Loucy (cell line): ENCODE measurements around the gene UBE2J2.

Experiments used
- H2AFZ ChIP-seq: fragments of 200-600 bp; sonication (generic); 2 replicates; pipeline ENCODE4 v1.6.0; 2016; ENCODE audit warnings: antibody characterized with exemption, mild to moderate bottlenecking, low read length, moderate library complexity
- H3F3A ChIP-seq: fragments of 200-600 bp; 2 replicates; pipeline ENCODE4 v1.6.0; 2016; ENCODE audit warnings: antibody characterized with exemption, low read depth, mild to moderate bottlenecking
- H3K27me3 ChIP-seq: fragments of 200-600 bp; sonication (generic); 2 replicates; pipeline ENCODE4 v1.6.1; 2014; ENCODE audit warnings: low read length, mild to moderate bottlenecking; ENCODE audit not compliant: insufficient read depth, poor library complexity, severe bottlenecking
- H3K36me3 ChIP-seq: fragments of 200-600 bp; sonication (generic); 2 replicates; pipeline ENCODE4 v1.6.1; 2016; ENCODE audit warnings: low read length; ENCODE audit not compliant: insufficient read depth
- H3K4me1 ChIP-seq: fragments of 200-600 bp; sonication (generic); 2 replicates; pipeline ENCODE4 v1.5.1; 2014; ENCODE audit warnings: low read length, mild to moderate bottlenecking; ENCODE audit not compliant: insufficient read depth, poor library complexity, severe bottlenecking
- H3K4me2 ChIP-seq: fragments of 200-600 bp; sonication (generic); 2 replicates; pipeline ENCODE4 v1.6.0; 2014; ENCODE audit warnings: antibody characterized with exemption, low read length, low read depth, mild to moderate bottlenecking; ENCODE audit not compliant: poor library complexity, severe bottlenecking
- H3K4me3 ChIP-seq: fragments of 200-600 bp; sonication (generic); 2 replicates; pipeline ENCODE4 v1.5.1; 2014; ENCODE audit warnings: low read length, mild to moderate bottlenecking, mixed read lengths; ENCODE audit not compliant: poor library complexity, severe bottlenecking
- H3K79me2 ChIP-seq: fragments of 200-600 bp; sonication (generic); 2 replicates; pipeline ENCODE4 v1.6.1; 2014; ENCODE audit warnings: low read length; ENCODE audit not compliant: insufficient read depth
- H3K9ac ChIP-seq: fragments of 200-600 bp; sonication (generic); 2 replicates; pipeline ENCODE4 v1.6.0; 2014; ENCODE audit warnings: mild to moderate bottlenecking, low read depth, low read length, moderate library complexity; ENCODE audit not compliant: poor library complexity, severe bottlenecking
- H3K9me2 ChIP-seq: fragments of 200-600 bp; sonication (generic); replicated peaks from 2 replicates; pipeline ENCODE4 v1.6.1; 2016; ENCODE audit warnings: low read depth, low read length, mixed read lengths
- H3K9me3 ChIP-seq: fragments of 200-600 bp; sonication (generic); 2 replicates; pipeline ENCODE4 v1.6.1; 2014; ENCODE audit warnings: mild to moderate bottlenecking, antibody characterized with exemption, low read length, low read depth; ENCODE audit not compliant: insufficient read depth
- H4K20me1 ChIP-seq: fragments of 200-600 bp; sonication (generic); 2 replicates; pipeline ENCODE4 v1.6.0; 2014; ENCODE audit warnings: antibody characterized with exemption, low read length, mild to moderate bottlenecking; ENCODE audit not compliant: insufficient read depth, poor library complexity, severe bottlenecking
- EZH2phosphoT487 ChIP-seq: fragments of 200-600 bp; IDR thresholded peaks from 2 replicates; pipeline ENCODE4 v1.6.1; 2018; ENCODE audit warnings: antibody characterized with exemption, mild to moderate bottlenecking, moderate library complexity, borderline replicate concordance
- TF ChIP-seq, protein P1 (sequence below): fragments of 200-600 bp; sonication (generic); conservative IDR thresholded peaks from 2 replicates; pipeline ENCODE4 v1.5.1; 2014; ENCODE audit warnings: mild to moderate bottlenecking, antibody characterized with exemption, low read length

UBE2J2 gene

DNA sequence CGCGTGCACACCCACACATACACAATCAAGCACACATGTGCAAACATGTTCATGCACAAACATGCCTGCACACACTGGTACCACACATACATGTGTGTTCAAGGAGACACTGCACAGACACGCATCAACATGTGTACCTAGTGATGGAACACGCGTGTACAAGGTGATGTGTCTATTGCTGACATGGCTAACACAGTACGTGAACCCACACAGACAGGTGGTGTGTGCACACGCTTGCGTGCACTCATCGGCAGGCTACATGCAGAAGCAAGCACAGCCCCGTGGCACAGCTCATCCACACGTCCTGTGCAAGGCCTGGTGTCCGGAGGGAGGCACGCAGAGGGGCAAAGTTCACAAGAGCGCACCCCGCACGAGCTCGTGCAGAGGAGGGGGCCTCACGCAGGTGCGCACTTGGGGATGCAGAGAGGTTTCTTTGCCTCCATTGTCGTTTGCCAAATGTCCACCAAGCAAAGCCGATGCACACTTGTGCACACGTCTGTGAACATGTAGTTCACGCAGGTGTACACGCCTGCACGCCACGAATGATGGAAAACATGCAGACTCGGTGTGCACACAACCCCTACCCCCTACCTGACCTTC, 33.1 kb upstream of the UBE2J2 start:
- H3K9ac ChIP-seq, result peak overlapping the region; percentile 83
- TF ChIP-seq, protein P1, sequence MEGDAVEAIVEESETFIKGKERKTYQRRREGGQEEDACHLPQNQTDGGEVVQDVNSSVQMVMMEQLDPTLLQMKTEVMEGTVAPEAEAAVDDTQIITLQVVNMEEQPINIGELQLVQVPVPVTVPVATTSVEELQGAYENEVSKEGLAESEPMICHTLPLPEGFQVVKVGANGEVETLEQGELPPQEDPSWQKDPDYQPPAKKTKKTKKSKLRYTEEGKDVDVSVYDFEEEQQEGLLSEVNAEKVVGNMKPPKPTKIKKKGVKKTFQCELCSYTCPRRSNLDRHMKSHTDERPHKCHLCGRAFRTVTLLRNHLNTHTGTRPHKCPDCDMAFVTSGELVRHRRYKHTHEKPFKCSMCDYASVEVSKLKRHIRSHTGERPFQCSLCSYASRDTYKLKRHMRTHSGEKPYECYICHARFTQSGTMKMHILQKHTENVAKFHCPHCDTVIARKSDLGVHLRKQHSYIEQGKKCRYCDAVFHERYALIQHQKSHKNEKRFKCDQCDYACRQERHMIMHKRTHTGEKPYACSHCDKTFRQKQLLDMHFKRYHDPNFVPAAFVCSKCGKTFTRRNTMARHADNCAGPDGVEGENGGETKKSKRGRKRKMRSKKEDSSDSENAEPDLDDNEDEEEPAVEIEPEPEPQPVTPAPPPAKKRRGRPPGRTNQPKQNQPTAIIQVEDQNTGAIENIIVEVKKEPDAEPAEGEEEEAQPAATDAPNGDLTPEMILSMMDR, result no peak
- TF ChIP-seq EZH2phosphoT487, result no peak
- peaks cover 37% of the 10 kb centered on the region for H3K79me2 ChIP-seq
- H3K36me3 ChIP-seq, result peaks cover 8% of the 10 kb centered on the region; the same call in 1 of the 2 replicates
- no peaks in the 10 kb centered on the region for H3K9me2 ChIP-seq
- H3K4me2 ChIP-seq, result peak overlapping the region; percentile 85
- no peaks in the 10 kb centered on the region for H3K27me3 ChIP-seq
- no peaks in the 10 kb centered on the region; the same call in 1 of the 2 replicates for H3F3A ChIP-seq
- H2AFZ ChIP-seq, result no peak overlapping the region
- peaks cover 34% of the 10 kb centered on the region for H4K20me1 ChIP-seq
- peaks cover 30% of the 10 kb centered on the region for H3K4me1 ChIP-seq
- H3K9me3 ChIP-seq, result no peaks in the 10 kb centered on the region
- H3K4me3 ChIP-seq, result peak overlapping the region; percentile 93

DNA sequence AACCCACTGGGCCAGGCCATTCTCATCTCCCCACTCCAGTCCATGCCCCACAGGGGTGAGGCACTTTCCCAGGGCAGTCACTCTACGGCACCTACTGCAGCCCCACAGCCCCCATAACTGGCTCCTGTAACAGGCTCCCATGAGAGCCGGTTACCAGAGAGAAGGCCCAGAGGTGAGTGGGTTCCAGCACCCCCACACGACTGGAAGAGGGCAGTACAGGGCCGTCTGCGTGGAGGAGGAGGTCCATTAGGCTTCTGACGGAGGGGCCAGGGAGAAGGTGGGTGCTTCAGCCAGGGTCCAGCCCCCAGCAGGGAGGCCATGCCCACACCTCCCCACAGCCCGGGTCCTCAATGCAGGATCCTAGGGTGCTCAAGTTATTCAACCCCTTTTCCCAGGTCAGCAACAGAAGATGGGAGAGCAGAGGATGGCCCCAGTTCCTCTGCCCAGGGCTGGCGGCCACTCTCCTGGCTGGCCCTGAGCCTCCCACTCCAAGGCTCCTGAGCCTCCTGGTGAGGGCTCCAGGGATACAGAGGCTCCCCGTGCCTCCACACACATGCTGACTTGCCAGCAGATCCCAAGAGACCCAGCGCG, 32.5 kb upstream of the UBE2J2 start:
- peak overlapping the region; percentile 85 for H3K4me2 ChIP-seq
- H3K27me3 ChIP-seq, result no peaks in the 10 kb centered on the region
- no peaks in the 10 kb centered on the region; the same call in 1 of the 2 replicates for H3F3A ChIP-seq
- H2AFZ ChIP-seq, result no peak overlapping the region
- peak overlapping the region; percentile 93 for H3K4me3 ChIP-seq
- H3K79me2 ChIP-seq, result peaks cover 37% of the 10 kb centered on the region
- H3K9ac ChIP-seq, result peak overlapping the region; percentile 83
- TF ChIP-seq, protein P1, result peak; percentile 59
- TF ChIP-seq EZH2phosphoT487, result no peak
- H3K4me1 ChIP-seq, result peaks cover 30% of the 10 kb centered on the region
- H3K36me3 ChIP-seq, result peaks cover 2% of the 10 kb centered on the region; the same call in 1 of the 2 replicates
- peaks cover 37% of the 10 kb centered on the region for H4K20me1 ChIP-seq
- no peaks in the 10 kb centered on the region for H3K9me2 ChIP-seq
- no peaks in the 10 kb centered on the region for H3K9me3 ChIP-seq

DNA sequence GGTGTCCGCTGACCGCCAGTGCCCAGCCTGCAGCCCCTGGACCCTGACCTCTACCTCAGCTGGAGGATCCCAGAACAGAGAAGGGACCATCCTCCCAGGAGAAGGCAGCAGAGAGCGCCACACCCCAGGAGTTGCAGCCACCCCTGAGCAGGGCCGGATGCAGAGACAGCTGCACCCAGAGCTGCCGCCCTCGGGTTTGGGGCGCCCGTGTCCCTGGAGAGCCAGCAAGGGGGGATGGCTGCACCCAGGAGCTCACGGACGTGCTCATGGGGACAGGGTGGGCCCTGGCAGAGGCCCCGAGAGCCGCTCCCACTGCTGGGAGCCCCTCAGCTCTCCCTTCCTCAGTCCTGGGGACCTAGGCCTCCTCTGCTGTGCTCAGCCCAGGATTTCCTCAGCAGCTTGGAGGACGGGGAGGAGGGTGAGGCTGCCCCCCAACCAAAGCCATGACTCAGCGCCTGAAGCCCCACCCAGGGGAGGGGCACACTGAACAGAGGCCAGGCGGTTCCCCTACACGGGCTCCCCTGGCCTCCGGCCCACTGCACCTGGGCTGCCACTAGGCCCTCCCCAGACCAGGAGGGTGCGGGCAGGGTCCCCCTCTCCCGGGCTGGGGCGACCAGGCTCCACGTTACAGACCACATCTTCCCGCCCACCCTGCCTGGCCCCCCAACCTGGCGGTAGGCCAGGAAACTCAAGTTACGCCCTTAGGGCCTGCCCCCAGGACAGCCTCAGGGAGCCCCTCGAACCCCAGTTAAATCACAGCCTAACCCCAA, 31.8 kb upstream of the UBE2J2 start:
- peaks cover 37% of the 10 kb centered on the region for H4K20me1 ChIP-seq
- H3K36me3 ChIP-seq, result no peaks in the 10 kb centered on the region
- peaks cover 37% of the 10 kb centered on the region for H3K79me2 ChIP-seq
- no peak overlapping the region for H2AFZ ChIP-seq
- H3K9me3 ChIP-seq, result no peaks in the 10 kb centered on the region
- peak overlapping the region; percentile 85 for H3K4me2 ChIP-seq
- no peaks in the 10 kb centered on the region for H3K27me3 ChIP-seq
- H3K4me3 ChIP-seq, result peak overlapping the region; percentile 93
- no peaks in the 10 kb centered on the region for H3K9me2 ChIP-seq
- H3K9ac ChIP-seq, result peak overlapping the region; percentile 83
- no peak for TF ChIP-seq EZH2phosphoT487
- TF ChIP-seq, protein P1, result no peak
- H3F3A ChIP-seq, result no peaks in the 10 kb centered on the region; the same call in 1 of the 2 replicates
- peaks cover 30% of the 10 kb centered on the region for H3K4me1 ChIP-seq
